IPS-NIHi7 (cell line): ENCODE data around the gene C15orf39.

Source experiments
- DNase-seq: peaks from one replicate; pipeline ENCODE4 v3.0.0; 2012; ENCODE audit warnings: mixed read lengths; ENCODE audit errors: extremely low spot score

The C15orf39 gene

GRCh38 chr15:75172284-75172820, 29.3 kb upstream of the C15orf39 start:
- DNase-seq: no peak

- DNase-seq: no peak
These were observed 27.6 kb upstream of the C15orf39 start for GRCh38 chr15:75174102-75174501.

GRCh38 chr15:75174729-75175128, 27.0 kb upstream of the C15orf39 start:
- no peak for DNase-seq

GRCh38 chr15:75176396-75176761, 25.3 kb upstream of the C15orf39 start:
- DNase-seq: no peak

GRCh38 chr15:75177360-75178071, 24.2 kb upstream of the C15orf39 start:
- DNase-seq: no peak

GRCh38 chr15:75178171-75178937, 23.3 kb upstream of the C15orf39 start:
- DNase-seq: peak; percentile 69

GRCh38 chr15:75178938-75179745, 22.5 kb upstream of the C15orf39 start:
- DNase-seq: no peak

GRCh38 chr15:75179746-75180140, 21.9 kb upstream of the C15orf39 start:
- DNase-seq: no peak

GRCh38 chr15:75181780-75182179, 19.9 kb upstream of the C15orf39 start:
- DNase-seq: no peak

GRCh38 chr15:75182187-75183131, 19.2 kb upstream of the C15orf39 start:
- DNase-seq: peak; percentile 57

GRCh38 chr15:75185271-75186029, 16.2 kb upstream of the C15orf39 start:
- no peak for DNase-seq

GRCh38 chr15:75186044-75186443, 15.6 kb upstream of the C15orf39 start:
- DNase-seq: no peak

- no peak for DNase-seq
These were observed 13.2 kb upstream of the C15orf39 start for GRCh38 chr15:75188499-75188898.

GRCh38 chr15:75191235-75191634, 10.4 kb upstream of the C15orf39 start:
- DNase-seq: no peak

- DNase-seq: no peak
These were observed 9.4 kb upstream of the C15orf39 start for GRCh38 chr15:75192307-75192706.

- no peak for DNase-seq
These were observed 8.4 kb upstream of the C15orf39 start for GRCh38 chr15:75193272-75193671.

- DNase-seq: no peak
These were observed 7.7 kb upstream of the C15orf39 start for GRCh38 chr15:75193976-75194375.

- no peak for DNase-seq
These were observed 7.3 kb upstream of the C15orf39 start for GRCh38 chr15:75194397-75194796.

- peak; percentile 88 for DNase-seq
These were observed 6.4 kb upstream of the C15orf39 start for GRCh38 chr15:75195122-75195765.

- DNase-seq: no peak
These were observed 5.9 kb upstream of the C15orf39 start for GRCh38 chr15:75195766-75196241.
